A549 (cell line): ENCODE results near the gene TAF4. TPM values are rescaled to one million over a fixed set of nuclear protein-coding genes. Genes with fewer than 3 reads are reported as not detected.

Source experiments
- ATAC-seq, 2 experiments: fragments of 200-7000 bp in 1 of 2; fragments of >200 bp in 1 of 2; cut with Nextera tagmentation in 1 of 2; cut with Tn5 transposase in 1 of 2; 3 replicates each; pipeline versions ENCODE4 v1.8.0 to v1.9.1; 2018 to 2020; ENCODE audit warnings: mild to moderate bottlenecking in 1 of 2, moderate library complexity in 1 of 2
- CTCF ChIA-PET: fragments of 300-600 bp; sonication (Branson Sonifier 250); formaldehyde crosslinking; extraction: SDS; loops from one replicate; lab custom pipeline; 2021; ENCODE audit warnings: antibody characterized with exemption, inconsistent platforms; lab: Yijun Ruan, JAX
- POLR2A ChIA-PET: fragments of 350-600 bp; formaldehyde crosslinking; extraction: SDS; loops from one replicate; lab custom pipeline; 2021; ENCODE audit warnings: antibody characterized with exemption, inconsistent platforms; lab: Yijun Ruan, JAX
- DNase-seq, 2 experiments: peaks; one replicate each; pipeline versions ENCODE4 v3.0.0 to v3.0.0-alpha.2; 2011 to 2016; ENCODE audit warnings: low read depth in 1 of 2, low spot score in 1 of 2
- FAIRE-seq: peaks from 2 replicates; lab custom pipeline; 2011; peaks lifted over from hg19 to GRCh38; lab: Jason Lieb, UNC
- H3K27ac ChIP-seq, 2 experiments: fragments of >200 bp; sonication (Bioruptor Twin); formaldehyde crosslinking; 3 replicates each; pipeline ENCODE4 v1.5.1; 2016 to 2017
- H3K4me1 ChIP-seq: fragments of >200 bp; sonication (Bioruptor Twin); formaldehyde crosslinking; 3 replicates; pipeline ENCODE4 v1.6.1; 2016
- H3K4me2 ChIP-seq: fragments of >200 bp; sonication (Bioruptor Twin); formaldehyde crosslinking; 3 replicates; pipeline ENCODE4 v1.6.1; 2016
- H3K4me3 ChIP-seq: fragments of >200 bp; sonication (Bioruptor Twin); formaldehyde crosslinking; 3 replicates; pipeline ENCODE4 v1.5.1; 2016
- H3K9me3 ChIP-seq: fragments of >200 bp; sonication (Bioruptor Twin); formaldehyde crosslinking; 3 replicates; pipeline ENCODE4 v1.6.1; 2016
- BCL3 ChIP-seq: fragments of >200 bp; sonication (Bioruptor Twin); formaldehyde crosslinking; IDR thresholded peaks from 3 replicates; pipeline ENCODE4 v1.6.1; 2016
- CEBPB ChIP-seq, 2 experiments: fragments of >200 bp in 1 of 2; sonication (Bioruptor Twin) in 1 of 2; formaldehyde crosslinking in 1 of 2; IDR thresholded peaks; 2 replicates each; pipeline ENCODE4 v1.6.1; 2012 to 2016
- CHD4 ChIP-seq: fragments of 200-600 bp; sonication (generic); IDR thresholded peaks from 2 replicates; pipeline ENCODE4 v1.6.1; 2016; ENCODE audit warnings: antibody characterized with exemption, mild to moderate bottlenecking, borderline replicate concordance
- ESRRA ChIP-seq: fragments of 150-350 bp; IDR thresholded peaks from 2 replicates; pipeline ENCODE4 v1.6.1; 2014; ENCODE audit warnings: mild to moderate bottlenecking, low read length, borderline replicate concordance
- FOXS1 ChIP-seq: fragments of 250-450 bp; sonication (Bioruptor Pico); IDR thresholded peaks from 2 replicates; pipeline ENCODE4 v1.5.0; 2020; ENCODE audit warnings: mild to moderate bottlenecking, moderate library complexity
- HOXB13 ChIP-seq: fragments of 250-450 bp; sonication (Bioruptor Pico); IDR thresholded peaks from 2 replicates; pipeline ENCODE4 v1.5.0; 2020; ENCODE audit warnings: low read depth, mild to moderate bottlenecking, moderate library complexity
- HOXB5 ChIP-seq: fragments of 250-450 bp; sonication (Bioruptor Pico); IDR thresholded peaks from 2 replicates; pipeline ENCODE4 v1.5.0; 2020; ENCODE audit warnings: mild to moderate bottlenecking, moderate library complexity
- JUNB ChIP-seq: fragments of >200 bp; sonication (Bioruptor Twin); formaldehyde crosslinking; IDR thresholded peaks from 2 replicates; pipeline ENCODE4 v1.6.1; 2016
- KDM5A ChIP-seq: fragments of 200-600 bp; sonication (generic); IDR thresholded peaks from 2 replicates; pipeline ENCODE4 v1.6.1; 2016; ENCODE audit warnings: antibody characterized with exemption, mild to moderate bottlenecking
- MAX ChIP-seq: IDR thresholded peaks from 2 replicates; pipeline ENCODE4 v1.6.1; 2012
- MAZ ChIP-seq: fragments of 150-350 bp; IDR thresholded peaks from 2 replicates; pipeline ENCODE4 v1.6.1; 2014; ENCODE audit warnings: antibody characterized with exemption, low read depth, low read length, borderline replicate concordance
- MYC ChIP-seq: IDR thresholded peaks from 2 replicates; pipeline ENCODE4 v1.6.1; 2012; ENCODE audit warnings: mild to moderate bottlenecking, inconsistent platforms, low read length, improper control_type of control experiment, borderline replicate concordance
- PBX3 ChIP-seq: IDR thresholded peaks from 2 replicates; pipeline ENCODE4 v1.6.1; 2012
- POLR2AphosphoS2 ChIP-seq: conservative IDR thresholded peaks from 2 replicates; pipeline ENCODE4 v1.6.1; 2012; ENCODE audit warnings: low read length, improper control_type of control experiment, inconsistent platforms
- RARB ChIP-seq: fragments of 250-450 bp; sonication (Bioruptor Pico); IDR thresholded peaks from 2 replicates; pipeline ENCODE4 v1.8.0; 2021; ENCODE audit warnings: mild to moderate bottlenecking, moderate library complexity
- RFX5 ChIP-seq: fragments of 450-650 bp; IDR thresholded peaks from 2 replicates; pipeline ENCODE4 v1.7.1; 2014; ENCODE audit warnings: antibody characterized with exemption, mild to moderate bottlenecking, moderate library complexity
- SMC3 ChIP-seq: fragments of >200 bp; sonication (Bioruptor Twin); formaldehyde crosslinking; IDR thresholded peaks from 3 replicates; pipeline ENCODE4 v1.6.1; 2018; ENCODE audit warnings: inconsistent platforms
- SREBF2 ChIP-seq: fragments of 450-650 bp; IDR thresholded peaks from 2 replicates; pipeline ENCODE4 v1.6.1; 2014; ENCODE audit warnings: mild to moderate bottlenecking, moderate library complexity
- TFCP2L1 ChIP-seq: fragments of 250-450 bp; sonication (Bioruptor Pico); IDR thresholded peaks from 2 replicates; pipeline ENCODE4 v1.5.0; 2021; ENCODE audit warnings: mild to moderate bottlenecking
- WGBS: methylation state at CpG from one replicate; pipeline ENCODE4 v1.1.6; 2017; ENCODE audit errors: missing lambda C conversion rate; 5-methylcytosine and 5-hydroxymethylcytosine counted together
- polyA plus RNA-seq, 4 experiments: library from polyadenylated mRNA; depleted of rRNA in 3 of 4; stranded (reverse); fragments of >200 nt; fragmentation: RNase III in 1 of 4; extraction: RNeasy Plus Mini Kit Qiagen cat#74134 plus additional on column Dnase treatment in 1 of 4; gene quantifications; 2 replicates in 3 of 4; 3 replicates in 1 of 4; pipeline ENCODE4 v1.2.3, GENCODE V29; 2011 to 2017
- TF ChIP-seq, protein P1 (sequence below): fragments of >200 bp; sonication (Bioruptor Twin); formaldehyde crosslinking; IDR thresholded peaks from 3 replicates; pipeline ENCODE4 v1.5.1; 2016
- TF ChIP-seq, protein P2 (sequence below): fragments of 200-600 bp; sonication (generic); IDR thresholded peaks from 2 replicates; pipeline ENCODE4 v1.6.1; 2016; ENCODE audit warnings: antibody characterized with exemption, mild to moderate bottlenecking, moderate library complexity

The TAF4 gene
- polyA plus RNA-seq, 2 of the 4 experiments (the other 2 are of a cell fraction), result 6.1 to 11.0 TPM

DNA sequence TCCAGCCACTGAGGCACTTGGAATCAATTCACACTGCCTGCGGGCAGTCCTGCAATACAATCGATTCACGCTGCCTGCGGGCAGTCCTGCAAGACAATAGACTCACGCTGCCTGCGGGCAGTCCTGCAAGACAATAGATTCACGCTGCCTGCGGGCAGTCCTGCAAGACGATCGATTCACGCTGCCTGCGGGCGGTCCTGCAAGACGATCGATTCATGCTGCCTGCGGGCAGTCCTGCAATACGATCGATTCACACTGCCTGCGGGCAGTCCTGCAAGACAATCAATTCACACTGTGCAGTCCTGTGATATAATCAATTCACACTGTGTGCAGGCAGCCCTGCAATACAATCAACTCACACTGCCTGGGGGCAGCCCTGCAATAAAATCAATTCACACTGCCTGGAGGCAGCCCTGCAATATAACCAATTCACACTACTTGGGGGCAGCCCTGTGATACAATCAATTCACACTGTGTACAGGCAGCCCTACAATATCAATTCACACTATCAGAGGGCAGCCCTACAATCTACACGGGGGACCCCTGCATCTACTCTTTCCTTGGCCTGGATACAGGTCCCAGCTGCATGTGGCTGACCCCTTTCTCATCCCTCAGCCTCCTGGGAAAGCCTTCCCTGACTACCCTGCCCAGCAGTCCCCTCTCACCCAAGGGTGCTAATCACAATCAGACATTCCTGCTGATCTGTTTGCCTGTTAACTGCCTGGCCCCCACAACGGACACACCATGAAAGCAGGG, 10.4 kb downstream of the TAF4 start:
- WGBS, result 96% methylated on average over 21 of the region's 21 CpGs
- no peak overlapping the region for H3K27ac ChIP-seq
- FAIRE-seq, result no peak
- TF ChIP-seq KDM5A (no peak), PBX3 (no peak), CHD4 (no peak)
- TF ChIP-seq, protein P1, sequence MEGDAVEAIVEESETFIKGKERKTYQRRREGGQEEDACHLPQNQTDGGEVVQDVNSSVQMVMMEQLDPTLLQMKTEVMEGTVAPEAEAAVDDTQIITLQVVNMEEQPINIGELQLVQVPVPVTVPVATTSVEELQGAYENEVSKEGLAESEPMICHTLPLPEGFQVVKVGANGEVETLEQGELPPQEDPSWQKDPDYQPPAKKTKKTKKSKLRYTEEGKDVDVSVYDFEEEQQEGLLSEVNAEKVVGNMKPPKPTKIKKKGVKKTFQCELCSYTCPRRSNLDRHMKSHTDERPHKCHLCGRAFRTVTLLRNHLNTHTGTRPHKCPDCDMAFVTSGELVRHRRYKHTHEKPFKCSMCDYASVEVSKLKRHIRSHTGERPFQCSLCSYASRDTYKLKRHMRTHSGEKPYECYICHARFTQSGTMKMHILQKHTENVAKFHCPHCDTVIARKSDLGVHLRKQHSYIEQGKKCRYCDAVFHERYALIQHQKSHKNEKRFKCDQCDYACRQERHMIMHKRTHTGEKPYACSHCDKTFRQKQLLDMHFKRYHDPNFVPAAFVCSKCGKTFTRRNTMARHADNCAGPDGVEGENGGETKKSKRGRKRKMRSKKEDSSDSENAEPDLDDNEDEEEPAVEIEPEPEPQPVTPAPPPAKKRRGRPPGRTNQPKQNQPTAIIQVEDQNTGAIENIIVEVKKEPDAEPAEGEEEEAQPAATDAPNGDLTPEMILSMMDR, result no peak
- no peaks in the 10 kb centered on the region for H3K4me1 ChIP-seq
- ChIA-PET POLR2A (no interaction called here), CTCF (no interaction called here)
- ATAC-seq, result no peak
- no peak overlapping the region for H3K4me2 ChIP-seq
- no peaks in the 10 kb centered on the region for H3K9me3 ChIP-seq
- no peak overlapping the region for H3K4me3 ChIP-seq
- DNase-seq, result no peak

DNA sequence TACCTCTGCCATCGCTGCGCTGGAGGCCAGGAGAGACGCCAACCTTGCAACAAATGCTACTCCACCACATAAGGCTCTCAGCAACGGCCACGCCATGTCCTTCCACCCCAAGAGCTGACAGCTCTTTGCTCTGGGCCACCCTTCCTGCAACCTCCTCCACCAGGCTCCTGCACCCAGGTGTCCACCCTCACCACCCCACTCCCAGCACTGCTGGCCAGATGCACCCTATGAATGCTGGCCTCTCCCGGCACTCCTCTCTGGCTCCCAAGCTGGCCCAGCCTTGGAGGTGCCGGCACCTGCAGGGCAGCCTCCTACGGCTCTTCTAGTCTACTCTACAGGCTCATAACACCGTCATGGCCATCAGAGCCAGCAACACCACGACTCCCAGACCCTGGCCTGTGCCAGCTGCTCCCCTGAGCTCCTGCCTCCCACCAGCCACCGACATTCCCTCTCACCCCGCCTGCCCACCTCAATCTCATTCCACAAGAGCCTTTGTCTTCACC, 11.2 kb downstream of the TAF4 start:
- no peak for FAIRE-seq

More for the DNA sequence above, 11.2 kb downstream of the TAF4 start:
- H3K4me2 ChIP-seq, result no peak overlapping the region
- 98% methylated on average over 12 of the region's 12 CpGs for WGBS
- H3K27ac ChIP-seq, result no peak overlapping the region
- ATAC-seq (no peak), DNase-seq (no peak)
- TF ChIP-seq MYC, result no peak
- no peak for TF ChIP-seq TFCP2L1 (CRISPR knock-in tag)
- TF ChIP-seq FOXS1 (CRISPR knock-in tag), result no peak
- no peak for TF ChIP-seq HOXB5 (CRISPR knock-in tag)
- TF ChIP-seq, protein P2, sequence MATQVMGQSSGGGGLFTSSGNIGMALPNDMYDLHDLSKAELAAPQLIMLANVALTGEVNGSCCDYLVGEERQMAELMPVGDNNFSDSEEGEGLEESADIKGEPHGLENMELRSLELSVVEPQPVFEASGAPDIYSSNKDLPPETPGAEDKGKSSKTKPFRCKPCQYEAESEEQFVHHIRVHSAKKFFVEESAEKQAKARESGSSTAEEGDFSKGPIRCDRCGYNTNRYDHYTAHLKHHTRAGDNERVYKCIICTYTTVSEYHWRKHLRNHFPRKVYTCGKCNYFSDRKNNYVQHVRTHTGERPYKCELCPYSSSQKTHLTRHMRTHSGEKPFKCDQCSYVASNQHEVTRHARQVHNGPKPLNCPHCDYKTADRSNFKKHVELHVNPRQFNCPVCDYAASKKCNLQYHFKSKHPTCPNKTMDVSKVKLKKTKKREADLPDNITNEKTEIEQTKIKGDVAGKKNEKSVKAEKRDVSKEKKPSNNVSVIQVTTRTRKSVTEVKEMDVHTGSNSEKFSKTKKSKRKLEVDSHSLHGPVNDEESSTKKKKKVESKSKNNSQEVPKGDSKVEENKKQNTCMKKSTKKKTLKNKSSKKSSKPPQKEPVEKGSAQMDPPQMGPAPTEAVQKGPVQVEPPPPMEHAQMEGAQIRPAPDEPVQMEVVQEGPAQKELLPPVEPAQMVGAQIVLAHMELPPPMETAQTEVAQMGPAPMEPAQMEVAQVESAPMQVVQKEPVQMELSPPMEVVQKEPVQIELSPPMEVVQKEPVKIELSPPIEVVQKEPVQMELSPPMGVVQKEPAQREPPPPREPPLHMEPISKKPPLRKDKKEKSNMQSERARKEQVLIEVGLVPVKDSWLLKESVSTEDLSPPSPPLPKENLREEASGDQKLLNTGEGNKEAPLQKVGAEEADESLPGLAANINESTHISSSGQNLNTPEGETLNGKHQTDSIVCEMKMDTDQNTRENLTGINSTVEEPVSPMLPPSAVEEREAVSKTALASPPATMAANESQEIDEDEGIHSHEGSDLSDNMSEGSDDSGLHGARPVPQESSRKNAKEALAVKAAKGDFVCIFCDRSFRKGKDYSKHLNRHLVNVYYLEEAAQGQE, result no peak
- TF ChIP-seq KDM5A, result no peak
- TF ChIP-seq JUNB, result no peak
- TF ChIP-seq CEBPB (IDR thresholded peaks at IDR 0.05), result no peak
- no peak for TF ChIP-seq RARB (CRISPR knock-in tag)
- no peak for TF ChIP-seq MAZ
- TF ChIP-seq ESRRA, result no peak
- TF ChIP-seq MAX, result no peak
- TF ChIP-seq RFX5, result no peak
- no peak for TF ChIP-seq SMC3
- TF ChIP-seq SREBF2, result no peak
- TF ChIP-seq HOXB13 (CRISPR knock-in tag), result no peak
- TF ChIP-seq, protein P1, result no peak
- no peak for TF ChIP-seq POLR2AphosphoS2
- no peak for TF ChIP-seq BCL3
- no peaks in the 10 kb centered on the region for H3K4me1 ChIP-seq
- POLR2A ChIA-PET, result interaction anchor here (1.7 kb wide), 1 partner anchor 12 kb away, joined by 5 read pairs; no protein-coding TSS in a partner anchor
- CTCF ChIA-PET, result no interaction called here
- no peak overlapping the region for H3K4me3 ChIP-seq
- no peaks in the 10 kb centered on the region for H3K9me3 ChIP-seq
